ENCODE measurements around the gene MAP4K2. TPM values are rescaled to one million over a fixed set of nuclear protein-coding genes. Genes with fewer than 3 reads are reported as not detected.
A peak's percentile ranks its signal among the peaks of the same experiment; 100 is the strongest.

MAP4K2 gene
- total and polyA plus RNA-seq, 12 donors, result 6.4 to 57.7 (median 19.0) TPM

DNA sequence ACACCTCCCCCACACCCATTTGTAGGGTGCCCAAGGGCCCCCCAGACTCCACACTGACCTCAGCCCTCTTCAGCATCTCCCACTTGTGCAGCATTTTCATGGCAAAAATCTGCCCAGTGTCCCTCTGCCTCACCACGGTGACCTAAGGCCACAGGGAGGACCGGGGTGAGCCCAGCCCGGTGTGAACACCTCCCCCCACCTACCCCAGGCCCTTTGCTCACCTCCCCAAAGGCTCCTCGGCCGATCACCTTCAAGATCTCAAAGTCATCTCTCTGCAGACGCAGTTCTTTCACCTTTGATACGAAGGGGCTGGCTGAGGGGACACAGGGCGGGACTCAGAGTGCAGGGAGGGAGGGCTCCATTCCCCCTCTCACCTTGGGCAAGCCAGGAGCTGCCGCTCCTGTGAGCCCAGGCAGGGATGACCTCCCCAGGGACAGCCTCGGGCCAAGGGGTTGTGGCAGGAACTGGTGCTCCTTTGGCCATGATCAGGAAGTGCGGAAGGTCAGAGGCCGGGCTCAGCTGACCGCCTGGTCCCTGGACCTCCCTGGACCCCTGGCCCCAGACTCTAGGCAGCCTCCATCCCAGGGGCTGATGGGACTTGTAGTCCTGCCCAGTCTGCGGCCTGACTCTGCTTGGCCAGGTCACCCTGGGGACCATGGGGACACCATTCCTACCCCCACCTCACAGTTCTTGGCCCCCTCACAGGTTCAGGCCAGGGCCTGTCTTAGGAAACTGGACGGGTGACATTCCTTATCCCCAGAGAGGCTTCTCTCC is 38.8 kb upstream of the MAP4K2 start:
- intact Hi-C loops (cut with DNase I), result loop anchor here (10.0 kb wide), 2 partner anchors 153 to 173 kb away; partner anchors contain the start of genes ARL2 (in 1 of the 2) and BATF2 (in 1 of the 2)
- WGBS, 4 donors, result 80 to 85% (median 83%) methylated on average over 5 to 15 of the region's 15 CpGs

DNA sequence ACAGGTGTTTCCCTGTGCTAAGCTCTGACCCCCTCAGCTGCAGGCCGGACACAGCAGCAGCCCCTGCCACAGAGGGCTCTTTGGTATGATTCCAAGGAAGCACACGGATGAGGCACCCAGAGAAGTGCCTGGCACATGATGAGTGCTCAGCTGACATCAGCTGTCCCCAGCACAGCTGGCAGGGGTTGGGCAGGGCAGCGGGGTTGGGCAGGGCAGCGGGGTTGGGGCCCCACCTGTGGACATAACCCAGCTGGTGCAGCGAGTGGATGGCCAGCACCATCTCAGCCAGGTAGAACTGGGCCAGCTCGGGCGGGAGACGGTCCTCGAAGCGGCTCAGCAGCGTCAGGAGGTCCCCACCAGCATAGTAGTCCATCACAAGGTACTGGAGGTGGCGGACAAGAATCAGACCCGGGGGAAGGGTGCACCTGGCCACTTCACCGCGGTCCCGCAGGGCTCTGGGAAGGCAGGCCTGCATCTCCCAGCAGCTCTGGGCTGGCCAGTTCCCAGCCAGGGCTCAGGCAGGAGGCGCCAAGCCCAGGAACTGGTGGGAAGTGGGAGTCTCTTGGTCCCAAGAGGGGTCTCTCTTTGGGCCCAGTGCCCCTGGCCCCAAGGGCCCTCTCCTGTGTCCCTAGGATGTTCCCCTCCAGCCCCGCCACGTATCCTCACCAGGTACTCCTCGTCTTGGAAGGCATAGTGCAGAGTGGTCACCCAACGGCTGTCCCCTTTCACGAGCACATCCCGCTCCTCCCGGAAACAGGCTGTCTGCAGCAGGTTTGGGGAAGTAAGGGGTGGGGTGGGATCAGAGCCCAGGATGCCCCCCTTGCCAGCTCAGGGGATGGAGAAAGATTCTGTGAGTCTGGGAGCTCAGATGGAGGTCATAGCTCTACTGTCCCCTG is 37.1 kb upstream of the MAP4K2 start:
- no peak for TF ChIP-seq POLR2A (IDR thresholded peaks at IDR 0.05)
- no peak for TF ChIP-seq CTCF (IDR thresholded peaks at IDR 0.05)
- WGBS, 4 donors, result 92 to 95% (median 93%) methylated on average over 20 to 24 of the region's 24 CpGs; no CpG with 5 or more reads in 1 of the 4 donors
- H3K27ac ChIP-seq, result no peak overlapping the region
- peak in 1 of 7 donors; percentile 14 for DNase-seq
- H3K36me3 ChIP-seq (replicated peaks in 1 of 2), result no peaks in the 10 kb centered on the region
- H3K4me3 ChIP-seq, result no peak overlapping the region
- no peaks in the 10 kb centered on the region for H3K9me3 ChIP-seq (replicated peaks in 1 of 3)
- intact Hi-C loops (cut with DNase I), result loop anchor here (10.0 kb wide), 3 partner anchors 55 to 175 kb away; partner anchors contain the start of genes ARL2 (in 1 of the 2) and BATF2 (in 1 of the 2)
- peaks cover 17 to 27% of the 10 kb centered on the region in 2 donors for H3K4me1 ChIP-seq (replicated peaks in 1 of 2)
- no peaks in the 10 kb centered on the region for H3K27me3 ChIP-seq

More for the DNA sequence above, 38.8 kb upstream of the MAP4K2 start:
- Histone ChIP-seq H3K4me1 (replicated peaks in 1 of 2) (peaks cover 17 to 22% of the 10 kb centered on the region in 2 donors), H3K27me3 (no peaks in the 10 kb centered on the region), H3K9me3 (replicated peaks in 1 of 3) (no peaks in the 10 kb centered on the region), H3K36me3 (replicated peaks in 1 of 2) (no peaks in the 10 kb centered on the region), H3K27ac (no peak overlapping the region), H3K4me3 (no peak overlapping the region)
- TF ChIP-seq POLR2A (IDR thresholded peaks at IDR 0.05) (no peak), CTCF (IDR thresholded peaks at IDR 0.05) (no peak)
- DNase-seq, result no peak

- Histone ChIP-seq H3K27me3 (no peaks in the 10 kb centered on the region), H3K9me3 (replicated peaks in 1 of 3) (no peaks in the 10 kb centered on the region), H3K4me1 (replicated peaks in 1 of 2) (peaks cover 20 to 24% of the 10 kb centered on the region in 2 donors), H3K36me3 (replicated peaks in 1 of 2) (no peaks in the 10 kb centered on the region), H3K4me3 (no peak overlapping the region), H3K27ac (no peak overlapping the region)
- 90 to 94% (median 92%) methylated on average over 12 to 13 of the region's 13 CpGs for WGBS, 4 donors
- intact Hi-C loops (cut with DNase I), result loop anchor here in 1 of 2 donors (10.0 kb wide), 1 partner anchor 55 kb away; no protein-coding TSS in a partner anchor
- no peak for TF ChIP-seq POLR2A (IDR thresholded peaks at IDR 0.05)
- TF ChIP-seq CTCF (IDR thresholded peaks at IDR 0.05), result no peak
- peak in 1 of 7 donors; percentile 14 for DNase-seq
Measured at GRCh38 chr11:64839335-64839734, 36.3 kb upstream of the MAP4K2 start.
